SK-N-MC (cell line): ENCODE measurements around the gene ZNF423.

ENCODE experiments used
- DNase-seq: peaks from one replicate; pipeline ENCODE4 v3.0.0-alpha.2; 2011; ENCODE audit warnings: low read depth, low spot score
- H3K27ac ChIP-seq: fragments of 200-600 bp; sonication (generic); 2 replicates; pipeline ENCODE4 v1.5.1; 2016; ENCODE audit warnings: mixed run types
- H3K36me3 ChIP-seq: fragments of 200-600 bp; sonication (generic); 2 replicates; pipeline ENCODE4 v1.6.1; 2017; ENCODE audit warnings: antibody characterized with exemption, low read length, mixed read lengths; ENCODE audit not compliant: insufficient read depth
- H3K4me3 ChIP-seq: fragments of 200-600 bp; sonication (generic); 2 replicates; pipeline ENCODE4 v1.5.1; 2016
- H3K9ac ChIP-seq: fragments of 200-600 bp; sonication (generic); 2 replicates; pipeline ENCODE4 v1.8.0; 2017; ENCODE audit warnings: mixed run types, mixed read lengths; ENCODE audit not compliant: insufficient read length
- H3K9me3 ChIP-seq: fragments of 200-600 bp; sonication (generic); 2 replicates; pipeline ENCODE4 v1.6.1; 2017; ENCODE audit warnings: low read depth, mild to moderate bottlenecking, antibody characterized with exemption, low read length, moderate library complexity, mixed read lengths
- EZH2 ChIP-seq: fragments of 200-600 bp; sonication (generic); IDR thresholded peaks from one replicate; pipeline ENCODE4 v1.6.1; 2017; ENCODE audit warnings: antibody characterized with exemption
- FOXP2 ChIP-seq: optimal IDR thresholded peaks from 2 replicates; pipeline ENCODE3; 2011; ENCODE audit warnings: mild to moderate bottlenecking, moderate library complexity; ENCODE audit not compliant: insufficient read depth; ENCODE audit errors: extremely low read length, control extremely low read depth
- POLR2AphosphoS5 ChIP-seq: IDR thresholded peaks from 2 replicates; pipeline ENCODE4 v1.6.1; 2012; ENCODE audit warnings: mild to moderate bottlenecking, low read depth, low read length, borderline replicate concordance

The ZNF423 gene

DNA sequence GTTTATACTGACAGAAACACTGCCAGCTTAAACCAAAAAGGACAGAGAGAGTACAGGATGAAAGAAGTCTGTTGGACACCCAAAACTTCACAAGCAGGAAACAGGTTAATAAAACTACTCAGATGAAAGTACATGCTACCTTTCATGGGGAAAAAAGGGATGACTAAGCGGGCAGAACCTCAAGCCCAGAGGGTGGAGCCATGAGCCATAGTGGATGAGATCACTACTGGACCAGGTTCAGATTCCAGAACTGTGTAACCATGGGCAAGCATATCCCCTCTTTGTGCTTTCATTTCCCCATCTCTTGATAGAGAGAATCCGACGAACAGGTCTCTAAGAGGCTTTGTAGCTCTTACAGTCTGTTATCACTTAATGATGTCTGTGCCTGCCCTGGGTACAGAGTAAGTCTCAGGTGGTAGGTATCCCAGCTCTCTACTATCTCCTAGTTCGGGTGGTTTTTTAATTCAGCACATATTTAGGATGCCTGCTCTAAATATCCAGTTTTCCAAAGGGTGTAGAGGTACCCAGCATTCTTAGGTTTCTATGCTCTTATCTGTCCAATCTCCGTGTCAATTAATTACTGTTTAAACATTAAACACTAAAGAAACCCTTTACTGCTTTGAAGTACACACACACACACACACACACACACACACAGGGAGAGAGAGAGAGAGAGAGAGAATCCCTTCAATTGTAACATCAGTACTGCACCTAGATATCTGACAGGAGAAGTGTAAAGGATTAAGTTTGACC, 206.7 kb downstream of the ZNF423 start:
- H3K36me3 ChIP-seq = no peaks in the 10 kb centered on the region
- TF ChIP-seq FOXP2 (no peak), POLR2AphosphoS5 (no peak)
- no peak for DNase-seq
- H3K27ac ChIP-seq = no peak overlapping the region
- H3K4me3 ChIP-seq = no peak overlapping the region
- H3K9me3 ChIP-seq = no peaks in the 10 kb centered on the region
- no peak overlapping the region for H3K9ac ChIP-seq

DNA sequence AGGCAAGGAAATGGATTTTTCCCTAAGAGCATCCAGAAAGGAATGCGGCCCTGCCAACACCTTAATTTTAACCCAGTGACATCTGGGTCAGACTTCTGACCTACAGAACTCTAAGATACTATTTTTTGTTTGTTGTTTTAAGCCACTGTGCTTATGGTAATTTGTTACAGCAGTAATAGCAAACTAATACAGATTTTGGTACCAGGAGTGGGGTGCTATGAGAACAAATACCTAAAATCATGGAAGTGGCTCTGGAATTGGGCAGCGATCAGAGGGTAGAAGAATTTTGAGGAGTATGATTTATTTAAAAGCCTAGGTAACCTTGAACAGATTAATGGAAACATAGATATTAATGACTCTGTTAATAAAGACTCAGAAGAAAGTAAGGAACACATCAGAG, 208.2 kb downstream of the ZNF423 start:
- H3K36me3 ChIP-seq = no peaks in the 10 kb centered on the region
- H3K9ac ChIP-seq = no peak overlapping the region
- no peaks in the 10 kb centered on the region for H3K9me3 ChIP-seq
- H3K27ac ChIP-seq = no peak overlapping the region
- TF ChIP-seq EZH2 (no peak), POLR2AphosphoS5 (no peak), FOXP2 (no peak)
- DNase-seq = no peak
- H3K4me3 ChIP-seq = no peak overlapping the region

- DNase-seq = no peak
- no peak overlapping the region for H3K4me3 ChIP-seq
- no peak overlapping the region for H3K9ac ChIP-seq
- H3K9me3 ChIP-seq = no peaks in the 10 kb centered on the region
- no peak overlapping the region for H3K27ac ChIP-seq
- H3K36me3 ChIP-seq = no peaks in the 10 kb centered on the region
- no peak for TF ChIP-seq EZH2
These were observed 210.6 kb downstream of the ZNF423 start for GRCh38 chr16:49645263-49645662.

GRCh38 chr16:49644145-49644463, 211.8 kb downstream of the ZNF423 start:
- no peak for DNase-seq
- TF ChIP-seq EZH2 = no peak
- no peak for TF ChIP-seq POLR2AphosphoS5
- no peak for TF ChIP-seq FOXP2
- Histone ChIP-seq H3K27ac (no peak overlapping the region), H3K9me3 (no peaks in the 10 kb centered on the region), H3K36me3 (no peaks in the 10 kb centered on the region), H3K9ac (no peak overlapping the region), H3K4me3 (no peak overlapping the region)

GRCh38 chr16:49643429-49644144, 212.3 kb downstream of the ZNF423 start:
- Histone ChIP-seq H3K9ac (no peak overlapping the region), H3K9me3 (no peaks in the 10 kb centered on the region), H3K4me3 (no peak overlapping the region), H3K36me3 (no peaks in the 10 kb centered on the region), H3K27ac (no peak overlapping the region)
- TF ChIP-seq FOXP2 (no peak), EZH2 (no peak), POLR2AphosphoS5 (no peak)
- no peak for DNase-seq

- no peaks in the 10 kb centered on the region for H3K9me3 ChIP-seq
- no peak overlapping the region for H3K4me3 ChIP-seq
- no peak overlapping the region for H3K9ac ChIP-seq
- DNase-seq = no peak
- TF ChIP-seq FOXP2 (no peak), EZH2 (no peak), POLR2AphosphoS5 (no peak)
- no peaks in the 10 kb centered on the region for H3K36me3 ChIP-seq
- H3K27ac ChIP-seq = no peak overlapping the region
These were observed 214.7 kb downstream of the ZNF423 start for GRCh38 chr16:49641250-49641649.

DNA sequence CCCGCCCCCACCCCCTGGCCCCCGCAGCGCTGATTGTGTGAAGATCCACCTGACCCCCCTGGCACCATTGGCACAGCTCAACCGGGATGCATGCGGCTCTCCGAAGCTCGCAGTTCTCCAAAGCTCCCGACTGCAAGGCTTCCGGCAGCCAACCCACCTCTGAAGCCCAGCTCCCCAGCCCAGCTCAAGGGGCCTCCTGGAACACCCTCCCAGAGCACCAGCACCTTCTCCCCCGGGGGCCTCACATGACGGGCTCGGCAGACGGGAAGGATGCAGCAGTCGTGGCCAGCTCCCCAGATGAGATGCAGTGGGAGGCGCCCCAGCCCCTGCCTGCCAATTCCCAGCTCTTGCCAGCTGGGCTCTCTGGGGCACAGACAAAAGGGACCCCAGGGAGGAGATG, 215.3 kb downstream of the ZNF423 start:
- no peak overlapping the region for H3K9ac ChIP-seq
- DNase-seq = no peak

GRCh38 chr16:49639739-49640431, 216.0 kb downstream of the ZNF423 start:
- H3K36me3 ChIP-seq = no peaks in the 10 kb centered on the region
- DNase-seq = no peak
- no peak overlapping the region for H3K27ac ChIP-seq
- no peak overlapping the region for H3K4me3 ChIP-seq
- no peaks in the 10 kb centered on the region for H3K9me3 ChIP-seq
- H3K9ac ChIP-seq = no peak overlapping the region
- TF ChIP-seq FOXP2 (no peak), EZH2 (no peak), POLR2AphosphoS5 (no peak)

More for the DNA sequence above, 215.3 kb downstream of the ZNF423 start:
- Histone ChIP-seq H3K4me3 (no peak overlapping the region), H3K36me3 (no peaks in the 10 kb centered on the region), H3K27ac (no peak overlapping the region), H3K9me3 (no peaks in the 10 kb centered on the region)
- no peak for TF ChIP-seq FOXP2
- no peak for TF ChIP-seq POLR2AphosphoS5
- no peak for TF ChIP-seq EZH2
